HCT116 (cell line): ENCODE measurements around the gene SERINC3. TPM values are rescaled to one million over a fixed set of nuclear protein-coding genes. Genes with fewer than 3 reads are reported as not detected.
A peak's percentile ranks its signal among the peaks of the same experiment; 100 is the strongest.

Source experiments
- ATAC-seq: fragments of 200-7000 bp; cut with Tn5 transposase; 2 replicates; pipeline ENCODE4 v1.9.1; 2020; ENCODE audit warnings: mild to moderate bottlenecking, moderate library complexity
- BruUV-seq: library from RNA; stranded (reverse); fragments of 400-500 nt; replicated peaks from 2 replicates; lab custom pipeline; 2021; lab: Mats Ljungman, UMichigan
- CTCF ChIA-PET: fragments of 300-600 bp; sonication (Branson Sonifier 250); formaldehyde crosslinking; loops from one replicate; lab custom pipeline; 2021; ENCODE audit warnings: antibody characterized with exemption; lab: Charles Lee
- POLR2A ChIA-PET: fragments of 300-600, 350-600 bp; sonication (Branson Sonifier 250); formaldehyde crosslinking; loops from one replicate; lab custom pipeline; 2021; ENCODE audit warnings: antibody characterized with exemption; lab: Charles Lee
- RAD21 ChIA-PET, 2 experiments: fragments of 300-600 bp; sonication (Branson Sonifier 250); formaldehyde crosslinking; loops; one replicate each; lab custom pipeline; 2023; ENCODE audit warnings: low total read pairs in 2 of 2; ENCODE audit not compliant: uncharacterized antibody in 2 of 2, unreplicated experiment in 2 of 2, low non-redundant PET in 1 of 2; lab: Charles Lee
- DNase-seq: peaks from one replicate; pipeline ENCODE4 v3.0.0-alpha.2; 2010; ENCODE audit warnings: low read depth, low spot score
- H2AFZ ChIP-seq: fragments of 200-600 bp; shearing (Covaris generic), sonication (generic); 2 replicates; pipeline ENCODE4 v1.6.1; 2017; ENCODE audit warnings: low read depth, mixed run types, mixed read lengths, antibody characterized with exemption, low read length; ENCODE audit not compliant: poor library complexity, severe bottlenecking
- H3K27ac ChIP-seq: 2 replicates; pipeline ENCODE4 v1.5.1; 2012; ENCODE audit warnings: low read depth, low read length
- H3K27me3 ChIP-seq: fragments of 200-600 bp; sonication (generic); 2 replicates; pipeline ENCODE4 v1.6.1; 2016; ENCODE audit warnings: mixed run types, low read length, mixed read lengths; ENCODE audit not compliant: insufficient read depth
- H3K36me3 ChIP-seq, 2 experiments: fragments of 200-500 bp in 1 of 2; fragments of 200-600 bp in 1 of 2; sonication (Bioruptor generic) in 1 of 2; sonication (generic) in 1 of 2; 2 replicates each; pipeline versions ENCODE4 v1.5.1 to v1.6.1; 2014 to 2016; ENCODE audit warnings: low read length in 2 of 2, inconsistent platforms in 1 of 2, mixed read lengths in 1 of 2, mixed run types in 1 of 2; ENCODE audit not compliant: insufficient read depth in 2 of 2, control insufficient read depth in 1 of 2
- H3K4me1 ChIP-seq, 2 experiments: fragments of 200-600 bp in 1 of 2; sonication (generic) in 1 of 2; 2 replicates each; pipeline versions ENCODE4 v1.5.1 to v1.6.1; 2012 to 2017; ENCODE audit warnings: low read length in 2 of 2, inconsistent platforms in 1 of 2, mild to moderate bottlenecking in 1 of 2, mixed read lengths in 1 of 2, mixed run types in 1 of 2, moderate library complexity in 1 of 2; ENCODE audit not compliant: insufficient read depth in 2 of 2, control insufficient read depth in 1 of 2
- H3K4me2 ChIP-seq: fragments of 200-600 bp; sonication (generic); 2 replicates; pipeline ENCODE4 v1.6.1; 2017; ENCODE audit warnings: mixed run types, low read length, mixed read lengths
- H3K4me3 ChIP-seq, 2 experiments: fragments of 200-600 bp in 1 of 2; sonication (generic) in 1 of 2; replicated peaks in 1 of 2; 2 replicates each; pipeline ENCODE4 v1.5.1; 2011 to 2016; ENCODE audit warnings: low read length in 2 of 2, control low read depth in 1 of 2, low read depth in 1 of 2, mild to moderate bottlenecking in 1 of 2, mixed read lengths in 1 of 2, mixed run types in 1 of 2
- H3K79me2 ChIP-seq: fragments of 200-600 bp; sonication (generic); 2 replicates; pipeline ENCODE4 v1.6.1; 2017; ENCODE audit warnings: mild to moderate bottlenecking, mixed run types, low read length, moderate library complexity, mixed read lengths; ENCODE audit not compliant: insufficient read depth
- H3K9ac ChIP-seq: fragments of 200-600 bp; sonication (generic); 2 replicates; pipeline ENCODE4 v1.6.1; 2016; ENCODE audit warnings: low read length, mixed read lengths
- H3K9me2 ChIP-seq: fragments of 200-600 bp; sonication (generic), shearing (Covaris generic); 2 replicates; pipeline ENCODE4 v1.6.1; 2017; ENCODE audit warnings: mixed run types, mild to moderate bottlenecking, moderate library complexity; ENCODE audit not compliant: insufficient read depth
- H3K9me3 ChIP-seq, 2 experiments: fragments of 200-500 bp in 1 of 2; fragments of 200-600 bp in 1 of 2; sonication (Bioruptor generic) in 1 of 2; sonication (generic) in 1 of 2; 2 replicates each; pipeline ENCODE4 v1.6.1; 2014 to 2017; ENCODE audit warnings: low read length in 2 of 2, mixed read lengths in 2 of 2, inconsistent platforms in 1 of 2, low read depth in 1 of 2, mild to moderate bottlenecking in 1 of 2, mixed run types in 1 of 2, moderate library complexity in 1 of 2; ENCODE audit not compliant: control insufficient read depth in 1 of 2, insufficient read depth in 1 of 2
- H4K20me1 ChIP-seq: fragments of 200-600 bp; sonication (generic), shearing (Covaris generic); 2 replicates; pipeline ENCODE4 v1.6.1; 2017; ENCODE audit warnings: mixed run types, mild to moderate bottlenecking, moderate library complexity; ENCODE audit not compliant: insufficient read depth
- CBX3 ChIP-seq: IDR thresholded peaks from 2 replicates; pipeline ENCODE4 v1.6.1; 2012; ENCODE audit warnings: low read depth
- ELF1 ChIP-seq: IDR thresholded peaks from 2 replicates; pipeline ENCODE4 v1.6.1; 2012; ENCODE audit warnings: low read depth, borderline replicate concordance
- EZH2 ChIP-seq: fragments of 200-600 bp; sonication (generic); IDR thresholded peaks from 2 replicates; pipeline ENCODE4 v1.6.1; 2017; ENCODE audit warnings: antibody characterized with exemption, mixed run types
- JUND ChIP-seq: IDR thresholded peaks from 2 replicates; pipeline ENCODE4 v1.6.1; 2012
- MAX ChIP-seq: IDR thresholded peaks from 2 replicates; pipeline ENCODE4 v1.6.1; 2012
- POLR2A ChIP-seq: IDR thresholded peaks from 2 replicates; pipeline ENCODE4 v1.7.0; 2011; ENCODE audit warnings: borderline replicate concordance; ENCODE audit not compliant: insufficient read depth, insufficient read length; ENCODE audit errors: extremely low read depth
- RAD21 ChIP-seq: IDR thresholded peaks from 2 replicates; pipeline ENCODE4 v1.6.1; 2012; ENCODE audit warnings: low read depth, mild to moderate bottlenecking
- REST ChIP-seq: IDR thresholded peaks from 2 replicates; pipeline ENCODE4 v1.6.1; 2012; ENCODE audit warnings: low read depth
- SRF ChIP-seq: IDR thresholded peaks from 2 replicates; pipeline ENCODE4 v1.6.1; 2012; ENCODE audit warnings: low read depth
- TCF7L2 ChIP-seq: IDR thresholded peaks from 2 replicates; pipeline ENCODE4 v1.7.0; 2011; ENCODE audit warnings: borderline replicate concordance, inconsistent platforms; ENCODE audit not compliant: insufficient read depth, insufficient read length; ENCODE audit errors: extremely low read depth
- YY1 ChIP-seq: IDR thresholded peaks from 2 replicates; pipeline ENCODE4 v1.6.1; 2011; ENCODE audit warnings: low read length, low read depth, moderate library complexity, mild to moderate bottlenecking; ENCODE audit not compliant: insufficient replicate concordance; ENCODE audit errors: extremely low read depth
- ZFX ChIP-seq: fragments of 450-650 bp; IDR thresholded peaks from 2 replicates; pipeline ENCODE4 v1.6.1; 2017
- intact Hi-C: fragments of 100-400 bp; cut with micrococcal nuclease; formaldehyde crosslinking; loops from 2 replicates; pipeline ENCODE4 v1.10.0; 2022
- total RNA-seq: library from RNA; stranded (reverse); gene quantifications from one replicate; pipeline ENCODE4 v1.2.1, GENCODE V29; 2021; ENCODE audit not compliant: unreplicated experiment

The SERINC3 gene
- total RNA-seq, 1 experiment from 2014 or later: 56.8 TPM

- no peak for TF ChIP-seq TCF7L2
- TF ChIP-seq EZH2: no peak
- TF ChIP-seq MAX: no peak
- no peak for TF ChIP-seq ZFX
- no peak for TF ChIP-seq YY1
- TF ChIP-seq RAD21: no peak
- TF ChIP-seq CBX3: no peak
- no peak for TF ChIP-seq JUND
- TF ChIP-seq POLR2A: no peak
- TF ChIP-seq REST: no peak
- TF ChIP-seq SRF: no peak
- no peak for TF ChIP-seq ELF1
- intact Hi-C loops: no loop called here
- Histone ChIP-seq H3K36me3 (peaks cover 7 to 18% of the 10 kb centered on the region in 2 experiments; a peak in 3 of 4 replicates), H3K9me2 (no peaks in the 10 kb centered on the region), H3K9ac (peak overlapping the region; percentile 29; the same call in 1 of the 2 replicates), H4K20me1 (no peaks in the 10 kb centered on the region), H3K4me3 (no peak overlapping the region), H3K79me2 (no peaks in the 10 kb centered on the region), H3K4me2 (peak overlapping the region; percentile 36; the same call in 1 of the 2 replicates), H2AFZ (no peak overlapping the region), H3K9me3 (no peaks in the 10 kb centered on the region), H3K27me3 (no peaks in the 10 kb centered on the region), H3K27ac (no peak overlapping the region), H3K4me1 (peaks cover 0 to 39% of the 10 kb centered on the region in 2 experiments; a peak in 3 of 4 replicates)
- CTCF ChIA-PET: no interaction called here
- POLR2A ChIA-PET: no interaction called here
- DNase-seq (no peak), ATAC-seq (no peak)
- RAD21 ChIA-PET: no interaction called here
- BruUV-seq: no TSS peak
Measured at GRCh38 chr20:44494681-44495080, 27.2 kb downstream of the SERINC3 start.
